Sigmoid colon (tissue), 4 donors: Measurements from ENCODE around the gene RAF1.

Source experiments
- EP300 ChIP-seq, 4 donors: sonication (generic); formaldehyde crosslinking; IDR thresholded peaks; one replicate each; pipeline ENCODE4 v1.6.1; 2017; ENCODE audit warnings: antibody characterized with exemption in 4 of 4
- POLR2AphosphoS5 ChIP-seq, 4 donors: sonication (generic); formaldehyde crosslinking; IDR thresholded peaks; one replicate each; pipeline ENCODE4 v1.6.1; 2017; ENCODE audit warnings: antibody characterized with exemption in 4 of 4

GRCh38 chr3:12655701-12656100 is 8.2 kb downstream of the RAF1 start:
- TF ChIP-seq EP300 (IDR thresholded peaks at IDR 0.05) (no peak), POLR2AphosphoS5 (IDR thresholded peaks at IDR 0.05) (no peak)
